WTC11 (cell line): ENCODE data around the gene SCYL1. TPM values are rescaled to one million over a fixed set of nuclear protein-coding genes. Genes with fewer than 3 reads are reported as not detected.

Source experiments
- CREB1 ChIP-seq: sonication (generic); formaldehyde crosslinking; IDR thresholded peaks from 2 replicates; pipeline ENCODE4 v1.8.0; 2023; ENCODE audit warnings: mild to moderate bottlenecking, missing genetic modification reagents
- FOXP1 ChIP-seq: sonication (generic); formaldehyde crosslinking; IDR thresholded peaks from 2 replicates; pipeline ENCODE4 v1.8.0; 2022; ENCODE audit warnings: missing genetic modification reagents, mild to moderate bottlenecking, moderate library complexity, borderline replicate concordance
- GABPB1 ChIP-seq: sonication (generic); formaldehyde crosslinking; IDR thresholded peaks from 2 replicates; pipeline ENCODE4 v1.8.1; 2023; ENCODE audit warnings: mild to moderate bottlenecking, missing genetic modification reagents
- OVOL2 ChIP-seq: fragments of 250-450 bp; sonication (Bioruptor Pico); IDR thresholded peaks from 2 replicates; pipeline ENCODE4 v1.9.0; 2021; ENCODE audit warnings: mild to moderate bottlenecking, borderline replicate concordance
- SOX15 ChIP-seq: fragments of 250-450 bp; sonication (Bioruptor Pico); IDR thresholded peaks from 2 replicates; pipeline ENCODE4 v1.9.0; 2021; ENCODE audit warnings: mild to moderate bottlenecking
- ZNF121 ChIP-seq: sonication (generic); formaldehyde crosslinking; IDR thresholded peaks from 2 replicates; pipeline ENCODE4 v1.8.0; 2023; ENCODE audit warnings: missing genetic modification reagents
- ZNF138 ChIP-seq: sonication (generic); formaldehyde crosslinking; conservative IDR thresholded peaks from 2 replicates; pipeline ENCODE4 v1.8.1; 2022; ENCODE audit warnings: mild to moderate bottlenecking, moderate library complexity, missing genetic modification reagents
- ZNF396 ChIP-seq: fragments of 250-450 bp; sonication (Bioruptor Pico); IDR thresholded peaks from 2 replicates; pipeline ENCODE4 v1.8.0; 2021; ENCODE audit warnings: mild to moderate bottlenecking, moderate library complexity, borderline replicate concordance
- ZNF416 ChIP-seq: fragments of 250-450 bp; sonication (Bioruptor Pico); IDR thresholded peaks from 2 replicates; pipeline ENCODE4 v1.9.0; 2021; ENCODE audit warnings: mild to moderate bottlenecking, inconsistent platforms
- total RNA-seq: library from RNA; stranded (reverse); gene quantifications from 3 replicates; pipeline ENCODE4 v1.2.3, GENCODE V29; 2021
- TF ChIP-seq, protein P1 (sequence below): fragments of 250-450 bp; sonication (Bioruptor Pico); conservative IDR thresholded peaks from 2 replicates; pipeline ENCODE4 v1.9.0; 2021; ENCODE audit warnings: mild to moderate bottlenecking
- TF ChIP-seq, protein P2 (sequence below): sonication (generic); formaldehyde crosslinking; IDR thresholded peaks from 2 replicates; pipeline ENCODE4 v1.8.1; 2022; ENCODE audit warnings: mild to moderate bottlenecking, moderate library complexity, missing genetic modification reagents
- TF ChIP-seq, protein P3 (sequence below): sonication (generic); formaldehyde crosslinking; IDR thresholded peaks from 2 replicates; pipeline ENCODE4 v1.8.1; 2023; ENCODE audit warnings: mild to moderate bottlenecking, moderate library complexity, missing genetic modification reagents
- TF ChIP-seq, protein P4 (sequence below): sonication (generic); formaldehyde crosslinking; IDR thresholded peaks from 2 replicates; pipeline ENCODE4 v1.8.1; 2023; ENCODE audit warnings: mild to moderate bottlenecking, missing genetic modification reagents, moderate library complexity
- TF ChIP-seq, protein P5 (sequence below): sonication (generic); formaldehyde crosslinking; IDR thresholded peaks from 2 replicates; pipeline ENCODE4 v1.8.1; 2023; ENCODE audit warnings: mild to moderate bottlenecking, missing genetic modification reagents
- TF ChIP-seq, protein P6 (sequence below): sonication (generic); formaldehyde crosslinking; IDR thresholded peaks from 2 replicates; pipeline ENCODE4 v1.8.0; 2022; ENCODE audit warnings: mild to moderate bottlenecking, missing genetic modification reagents
- TF ChIP-seq, protein P7 (sequence below): sonication (generic); formaldehyde crosslinking; IDR thresholded peaks from 2 replicates; pipeline ENCODE4 v1.8.0; 2023; ENCODE audit warnings: missing genetic modification reagents, mild to moderate bottlenecking, borderline replicate concordance
- TF ChIP-seq, protein P8 (sequence below): sonication (generic); formaldehyde crosslinking; IDR thresholded peaks from 2 replicates; pipeline ENCODE4 v1.8.1; 2023; ENCODE audit warnings: mild to moderate bottlenecking, missing genetic modification reagents
- TF ChIP-seq, protein P9 (sequence below): sonication (generic); formaldehyde crosslinking; IDR thresholded peaks from 2 replicates; pipeline ENCODE4 v1.8.1; 2023; ENCODE audit warnings: mild to moderate bottlenecking, missing genetic modification reagents, moderate library complexity
- TF ChIP-seq, protein P10 (sequence below): sonication (generic); formaldehyde crosslinking; IDR thresholded peaks from 2 replicates; pipeline ENCODE4 v1.8.1; 2022; ENCODE audit warnings: mild to moderate bottlenecking, missing genetic modification reagents, moderate library complexity, borderline replicate concordance
- TF ChIP-seq, protein P11 (sequence below): sonication (generic); formaldehyde crosslinking; IDR thresholded peaks from 2 replicates; pipeline ENCODE4 v1.8.0; 2023; ENCODE audit warnings: missing genetic modification reagents

The SCYL1 gene
- total RNA-seq, 1 experiment from 2014 or later, result 76.8 TPM

DNA sequence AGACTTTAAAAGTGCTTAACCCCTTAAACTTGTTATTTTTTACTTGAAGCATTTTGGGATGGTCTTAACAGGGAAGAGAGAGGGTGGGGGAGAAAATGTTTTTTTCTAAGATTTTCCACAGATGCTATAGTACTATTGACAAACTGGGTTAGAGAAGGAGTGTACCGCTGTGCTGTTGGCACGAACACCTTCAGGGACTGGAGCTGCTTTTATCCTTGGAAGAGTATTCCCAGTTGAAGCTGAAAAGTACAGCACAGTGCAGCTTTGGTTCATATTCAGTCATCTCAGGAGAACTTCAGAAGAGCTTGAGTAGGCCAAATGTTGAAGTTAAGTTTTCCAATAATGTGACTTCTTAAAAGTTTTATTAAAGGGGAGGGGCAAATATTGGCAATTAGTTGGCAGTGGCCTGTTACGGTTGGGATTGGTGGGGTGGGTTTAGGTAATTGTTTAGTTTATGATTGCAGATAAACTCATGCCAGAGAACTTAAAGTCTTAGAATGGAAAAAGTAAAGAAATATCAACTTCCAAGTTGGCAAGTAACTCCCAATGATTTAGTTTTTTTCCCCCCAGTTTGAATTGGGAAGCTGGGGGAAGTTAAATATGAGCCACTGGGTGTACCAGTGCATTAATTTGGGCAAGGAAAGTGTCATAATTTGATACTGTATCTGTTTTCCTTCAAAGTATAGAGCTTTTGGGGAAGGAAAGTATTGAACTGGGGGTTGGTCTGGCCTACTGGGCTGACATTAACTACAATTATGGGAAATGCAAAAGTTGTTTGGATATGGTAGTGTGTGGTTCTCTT lies 23.2 kb upstream of the SCYL1 start (continued):
- TF ChIP-seq, protein P1, sequence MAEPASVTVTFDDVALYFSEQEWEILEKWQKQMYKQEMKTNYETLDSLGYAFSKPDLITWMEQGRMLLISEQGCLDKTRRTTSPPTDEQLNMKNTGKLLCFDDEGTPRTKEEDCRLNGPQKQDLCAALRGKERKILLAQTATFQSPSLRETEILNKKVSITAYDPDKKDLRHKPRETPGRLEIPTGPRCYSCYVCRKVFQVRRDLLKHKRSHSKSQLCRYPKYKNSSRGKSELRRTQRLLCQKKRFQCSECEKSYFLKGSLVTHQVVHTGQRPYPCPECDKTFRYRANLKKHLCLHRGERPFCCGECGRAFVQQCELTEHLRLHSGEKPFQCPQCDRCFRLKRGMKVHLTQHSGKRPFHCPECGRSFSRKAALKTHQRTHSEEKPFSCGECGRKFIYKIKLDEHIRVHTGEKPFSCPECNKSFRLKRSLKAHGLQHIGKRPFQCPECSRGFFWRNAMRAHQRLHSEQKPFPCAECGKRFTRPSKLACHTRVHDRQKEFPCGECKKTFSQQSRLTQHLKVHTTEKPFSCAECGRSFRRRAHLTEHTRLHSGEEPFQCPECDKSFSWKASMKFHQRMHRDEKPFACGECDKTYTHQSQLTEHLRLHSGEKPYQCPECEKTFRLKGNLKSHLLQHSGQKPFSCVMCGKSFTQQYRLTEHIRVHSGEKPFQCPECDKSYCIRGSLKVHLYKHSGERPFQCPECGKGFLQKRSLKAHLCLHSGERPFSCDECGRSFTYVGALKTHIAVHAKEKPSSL (CRISPR knock-in tag), result 0 out of 2 replicates have a peak, but pooled peaks have one; percentile 45
- TF ChIP-seq ZNF396 (0 out of 2 replicates have a peak, but pooled peaks have one; percentile 53), ZNF416 (CRISPR knock-in tag) (peak; percentile 73), ZNF138 (no peak), GABPB1 (no peak), FOXP1 (CRISPR knock-in tag) (no peak), CREB1 (no peak), OVOL2 (CRISPR knock-in tag) (no peak), SOX15 (CRISPR knock-in tag) (no peak), ZNF121 (no peak)
- TF ChIP-seq, protein P2, sequence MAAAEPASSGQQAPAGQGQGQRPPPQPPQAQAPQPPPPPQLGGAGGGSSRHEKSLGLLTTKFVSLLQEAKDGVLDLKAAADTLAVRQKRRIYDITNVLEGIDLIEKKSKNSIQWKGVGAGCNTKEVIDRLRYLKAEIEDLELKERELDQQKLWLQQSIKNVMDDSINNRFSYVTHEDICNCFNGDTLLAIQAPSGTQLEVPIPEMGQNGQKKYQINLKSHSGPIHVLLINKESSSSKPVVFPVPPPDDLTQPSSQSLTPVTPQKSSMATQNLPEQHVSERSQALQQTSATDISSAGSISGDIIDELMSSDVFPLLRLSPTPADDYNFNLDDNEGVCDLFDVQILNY (CRISPR knock-in tag), result no peak
- TF ChIP-seq, protein P3, sequence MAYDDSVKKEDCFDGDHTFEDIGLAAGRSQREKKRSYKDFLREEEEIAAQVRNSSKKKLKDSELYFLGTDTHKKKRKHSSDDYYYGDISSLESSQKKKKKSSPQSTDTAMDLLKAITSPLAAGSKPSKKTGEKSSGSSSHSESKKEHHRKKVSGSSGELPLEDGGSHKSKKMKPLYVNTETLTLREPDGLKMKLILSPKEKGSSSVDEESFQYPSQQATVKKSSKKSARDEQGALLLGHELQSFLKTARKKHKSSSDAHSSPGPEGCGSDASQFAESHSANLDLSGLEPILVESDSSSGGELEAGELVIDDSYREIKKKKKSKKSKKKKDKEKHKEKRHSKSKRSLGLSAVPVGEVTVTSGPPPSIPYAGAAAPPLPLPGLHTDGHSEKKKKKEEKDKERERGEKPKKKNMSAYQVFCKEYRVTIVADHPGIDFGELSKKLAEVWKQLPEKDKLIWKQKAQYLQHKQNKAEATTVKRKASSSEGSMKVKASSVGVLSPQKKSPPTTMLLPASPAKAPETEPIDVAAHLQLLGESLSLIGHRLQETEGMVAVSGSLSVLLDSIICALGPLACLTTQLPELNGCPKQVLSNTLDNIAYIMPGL (CRISPR knock-in tag), result no peak
- TF ChIP-seq, protein P4, sequence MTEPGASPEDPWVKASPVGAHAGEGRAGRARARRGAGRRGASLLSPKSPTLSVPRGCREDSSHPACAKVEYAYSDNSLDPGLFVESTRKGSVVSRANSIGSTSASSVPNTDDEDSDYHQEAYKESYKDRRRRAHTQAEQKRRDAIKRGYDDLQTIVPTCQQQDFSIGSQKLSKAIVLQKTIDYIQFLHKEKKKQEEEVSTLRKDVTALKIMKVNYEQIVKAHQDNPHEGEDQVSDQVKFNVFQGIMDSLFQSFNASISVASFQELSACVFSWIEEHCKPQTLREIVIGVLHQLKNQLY, result no peak
- TF ChIP-seq, protein P5, sequence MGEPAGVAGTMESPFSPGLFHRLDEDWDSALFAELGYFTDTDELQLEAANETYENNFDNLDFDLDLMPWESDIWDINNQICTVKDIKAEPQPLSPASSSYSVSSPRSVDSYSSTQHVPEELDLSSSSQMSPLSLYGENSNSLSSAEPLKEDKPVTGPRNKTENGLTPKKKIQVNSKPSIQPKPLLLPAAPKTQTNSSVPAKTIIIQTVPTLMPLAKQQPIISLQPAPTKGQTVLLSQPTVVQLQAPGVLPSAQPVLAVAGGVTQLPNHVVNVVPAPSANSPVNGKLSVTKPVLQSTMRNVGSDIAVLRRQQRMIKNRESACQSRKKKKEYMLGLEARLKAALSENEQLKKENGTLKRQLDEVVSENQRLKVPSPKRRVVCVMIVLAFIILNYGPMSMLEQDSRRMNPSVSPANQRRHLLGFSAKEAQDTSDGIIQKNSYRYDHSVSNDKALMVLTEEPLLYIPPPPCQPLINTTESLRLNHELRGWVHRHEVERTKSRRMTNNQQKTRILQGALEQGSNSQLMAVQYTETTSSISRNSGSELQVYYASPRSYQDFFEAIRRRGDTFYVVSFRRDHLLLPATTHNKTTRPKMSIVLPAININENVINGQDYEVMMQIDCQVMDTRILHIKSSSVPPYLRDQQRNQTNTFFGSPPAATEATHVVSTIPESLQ, result no peak
- TF ChIP-seq, protein P6, sequence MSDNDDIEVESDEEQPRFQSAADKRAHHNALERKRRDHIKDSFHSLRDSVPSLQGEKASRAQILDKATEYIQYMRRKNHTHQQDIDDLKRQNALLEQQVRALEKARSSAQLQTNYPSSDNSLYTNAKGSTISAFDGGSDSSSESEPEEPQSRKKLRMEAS (CRISPR knock-in tag), result no peak
- TF ChIP-seq, protein P7, sequence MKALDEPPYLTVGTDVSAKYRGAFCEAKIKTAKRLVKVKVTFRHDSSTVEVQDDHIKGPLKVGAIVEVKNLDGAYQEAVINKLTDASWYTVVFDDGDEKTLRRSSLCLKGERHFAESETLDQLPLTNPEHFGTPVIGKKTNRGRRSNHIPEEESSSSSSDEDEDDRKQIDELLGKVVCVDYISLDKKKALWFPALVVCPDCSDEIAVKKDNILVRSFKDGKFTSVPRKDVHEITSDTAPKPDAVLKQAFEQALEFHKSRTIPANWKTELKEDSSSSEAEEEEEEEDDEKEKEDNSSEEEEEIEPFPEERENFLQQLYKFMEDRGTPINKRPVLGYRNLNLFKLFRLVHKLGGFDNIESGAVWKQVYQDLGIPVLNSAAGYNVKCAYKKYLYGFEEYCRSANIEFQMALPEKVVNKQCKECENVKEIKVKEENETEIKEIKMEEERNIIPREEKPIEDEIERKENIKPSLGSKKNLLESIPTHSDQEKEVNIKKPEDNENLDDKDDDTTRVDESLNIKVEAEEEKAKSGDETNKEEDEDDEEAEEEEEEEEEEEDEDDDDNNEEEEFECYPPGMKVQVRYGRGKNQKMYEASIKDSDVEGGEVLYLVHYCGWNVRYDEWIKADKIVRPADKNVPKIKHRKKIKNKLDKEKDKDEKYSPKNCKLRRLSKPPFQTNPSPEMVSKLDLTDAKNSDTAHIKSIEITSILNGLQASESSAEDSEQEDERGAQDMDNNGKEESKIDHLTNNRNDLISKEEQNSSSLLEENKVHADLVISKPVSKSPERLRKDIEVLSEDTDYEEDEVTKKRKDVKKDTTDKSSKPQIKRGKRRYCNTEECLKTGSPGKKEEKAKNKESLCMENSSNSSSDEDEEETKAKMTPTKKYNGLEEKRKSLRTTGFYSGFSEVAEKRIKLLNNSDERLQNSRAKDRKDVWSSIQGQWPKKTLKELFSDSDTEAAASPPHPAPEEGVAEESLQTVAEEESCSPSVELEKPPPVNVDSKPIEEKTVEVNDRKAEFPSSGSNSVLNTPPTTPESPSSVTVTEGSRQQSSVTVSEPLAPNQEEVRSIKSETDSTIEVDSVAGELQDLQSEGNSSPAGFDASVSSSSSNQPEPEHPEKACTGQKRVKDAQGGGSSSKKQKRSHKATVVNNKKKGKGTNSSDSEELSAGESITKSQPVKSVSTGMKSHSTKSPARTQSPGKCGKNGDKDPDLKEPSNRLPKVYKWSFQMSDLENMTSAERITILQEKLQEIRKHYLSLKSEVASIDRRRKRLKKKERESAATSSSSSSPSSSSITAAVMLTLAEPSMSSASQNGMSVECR (CRISPR knock-in tag), result no peak
- TF ChIP-seq, protein P8, sequence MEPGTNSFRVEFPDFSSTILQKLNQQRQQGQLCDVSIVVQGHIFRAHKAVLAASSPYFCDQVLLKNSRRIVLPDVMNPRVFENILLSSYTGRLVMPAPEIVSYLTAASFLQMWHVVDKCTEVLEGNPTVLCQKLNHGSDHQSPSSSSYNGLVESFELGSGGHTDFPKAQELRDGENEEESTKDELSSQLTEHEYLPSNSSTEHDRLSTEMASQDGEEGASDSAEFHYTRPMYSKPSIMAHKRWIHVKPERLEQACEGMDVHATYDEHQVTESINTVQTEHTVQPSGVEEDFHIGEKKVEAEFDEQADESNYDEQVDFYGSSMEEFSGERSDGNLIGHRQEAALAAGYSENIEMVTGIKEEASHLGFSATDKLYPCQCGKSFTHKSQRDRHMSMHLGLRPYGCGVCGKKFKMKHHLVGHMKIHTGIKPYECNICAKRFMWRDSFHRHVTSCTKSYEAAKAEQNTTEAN, result no peak
- TF ChIP-seq, protein P9, sequence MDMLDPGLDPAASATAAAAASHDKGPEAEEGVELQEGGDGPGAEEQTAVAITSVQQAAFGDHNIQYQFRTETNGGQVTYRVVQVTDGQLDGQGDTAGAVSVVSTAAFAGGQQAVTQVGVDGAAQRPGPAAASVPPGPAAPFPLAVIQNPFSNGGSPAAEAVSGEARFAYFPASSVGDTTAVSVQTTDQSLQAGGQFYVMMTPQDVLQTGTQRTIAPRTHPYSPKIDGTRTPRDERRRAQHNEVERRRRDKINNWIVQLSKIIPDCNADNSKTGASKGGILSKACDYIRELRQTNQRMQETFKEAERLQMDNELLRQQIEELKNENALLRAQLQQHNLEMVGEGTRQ (CRISPR knock-in tag), result no peak
- TF ChIP-seq, protein P10, sequence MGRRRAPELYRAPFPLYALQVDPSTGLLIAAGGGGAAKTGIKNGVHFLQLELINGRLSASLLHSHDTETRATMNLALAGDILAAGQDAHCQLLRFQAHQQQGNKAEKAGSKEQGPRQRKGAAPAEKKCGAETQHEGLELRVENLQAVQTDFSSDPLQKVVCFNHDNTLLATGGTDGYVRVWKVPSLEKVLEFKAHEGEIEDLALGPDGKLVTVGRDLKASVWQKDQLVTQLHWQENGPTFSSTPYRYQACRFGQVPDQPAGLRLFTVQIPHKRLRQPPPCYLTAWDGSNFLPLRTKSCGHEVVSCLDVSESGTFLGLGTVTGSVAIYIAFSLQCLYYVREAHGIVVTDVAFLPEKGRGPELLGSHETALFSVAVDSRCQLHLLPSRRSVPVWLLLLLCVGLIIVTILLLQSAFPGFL (CRISPR knock-in tag), result no peak
- TF ChIP-seq, protein P11, sequence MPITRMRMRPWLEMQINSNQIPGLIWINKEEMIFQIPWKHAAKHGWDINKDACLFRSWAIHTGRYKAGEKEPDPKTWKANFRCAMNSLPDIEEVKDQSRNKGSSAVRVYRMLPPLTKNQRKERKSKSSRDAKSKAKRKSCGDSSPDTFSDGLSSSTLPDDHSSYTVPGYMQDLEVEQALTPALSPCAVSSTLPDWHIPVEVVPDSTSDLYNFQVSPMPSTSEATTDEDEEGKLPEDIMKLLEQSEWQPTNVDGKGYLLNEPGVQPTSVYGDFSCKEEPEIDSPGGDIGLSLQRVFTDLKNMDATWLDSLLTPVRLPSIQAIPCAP (CRISPR knock-in tag), result no peak
